HCT116 (cell line): ENCODE data around the gene PEX12. TPM values are rescaled to one million over a fixed set of nuclear protein-coding genes. Genes with fewer than 3 reads are reported as not detected.

Source experiments
- ATAC-seq: fragments of 200-7000 bp; cut with Tn5 transposase; 2 replicates; pipeline ENCODE4 v1.9.1; 2020; ENCODE audit warnings: mild to moderate bottlenecking, moderate library complexity
- BruUV-seq: library from RNA; stranded (reverse); fragments of 400-500 nt; replicated peaks from 2 replicates; lab custom pipeline; 2021; lab: Mats Ljungman, UMichigan
- CTCF ChIA-PET: fragments of 300-600 bp; sonication (Branson Sonifier 250); formaldehyde crosslinking; loops from one replicate; lab custom pipeline; 2021; ENCODE audit warnings: antibody characterized with exemption; lab: Charles Lee
- POLR2A ChIA-PET: fragments of 300-600, 350-600 bp; sonication (Branson Sonifier 250); formaldehyde crosslinking; loops from one replicate; lab custom pipeline; 2021; ENCODE audit warnings: antibody characterized with exemption; lab: Charles Lee
- RAD21 ChIA-PET, 2 experiments: fragments of 300-600 bp; sonication (Branson Sonifier 250); formaldehyde crosslinking; loops; one replicate each; lab custom pipeline; 2023; ENCODE audit warnings: low total read pairs in 2 of 2; ENCODE audit not compliant: uncharacterized antibody in 2 of 2, unreplicated experiment in 2 of 2, low non-redundant PET in 1 of 2; lab: Charles Lee
- DNase-seq: peaks from one replicate; pipeline ENCODE4 v3.0.0-alpha.2; 2010; ENCODE audit warnings: low read depth, low spot score
- H2AFZ ChIP-seq: fragments of 200-600 bp; shearing (Covaris generic), sonication (generic); 2 replicates; pipeline ENCODE4 v1.6.1; 2017; ENCODE audit warnings: low read depth, mixed run types, mixed read lengths, antibody characterized with exemption, low read length; ENCODE audit not compliant: poor library complexity, severe bottlenecking
- H3K27ac ChIP-seq: 2 replicates; pipeline ENCODE4 v1.5.1; 2012; ENCODE audit warnings: low read depth, low read length
- H3K27me3 ChIP-seq: fragments of 200-600 bp; sonication (generic); 2 replicates; pipeline ENCODE4 v1.6.1; 2016; ENCODE audit warnings: mixed run types, low read length, mixed read lengths; ENCODE audit not compliant: insufficient read depth
- H3K36me3 ChIP-seq, 2 experiments: fragments of 200-500 bp in 1 of 2; fragments of 200-600 bp in 1 of 2; sonication (Bioruptor generic) in 1 of 2; sonication (generic) in 1 of 2; 2 replicates each; pipeline versions ENCODE4 v1.5.1 to v1.6.1; 2014 to 2016; ENCODE audit warnings: low read length in 2 of 2, inconsistent platforms in 1 of 2, mixed read lengths in 1 of 2, mixed run types in 1 of 2; ENCODE audit not compliant: insufficient read depth in 2 of 2, control insufficient read depth in 1 of 2
- H3K4me1 ChIP-seq, 2 experiments: fragments of 200-600 bp in 1 of 2; sonication (generic) in 1 of 2; 2 replicates each; pipeline versions ENCODE4 v1.5.1 to v1.6.1; 2012 to 2017; ENCODE audit warnings: low read length in 2 of 2, inconsistent platforms in 1 of 2, mild to moderate bottlenecking in 1 of 2, mixed read lengths in 1 of 2, mixed run types in 1 of 2, moderate library complexity in 1 of 2; ENCODE audit not compliant: insufficient read depth in 2 of 2, control insufficient read depth in 1 of 2
- H3K4me2 ChIP-seq: fragments of 200-600 bp; sonication (generic); 2 replicates; pipeline ENCODE4 v1.6.1; 2017; ENCODE audit warnings: mixed run types, low read length, mixed read lengths
- H3K4me3 ChIP-seq, 2 experiments: fragments of 200-600 bp in 1 of 2; sonication (generic) in 1 of 2; replicated peaks in 1 of 2; 2 replicates each; pipeline ENCODE4 v1.5.1; 2011 to 2016; ENCODE audit warnings: low read length in 2 of 2, control low read depth in 1 of 2, low read depth in 1 of 2, mild to moderate bottlenecking in 1 of 2, mixed read lengths in 1 of 2, mixed run types in 1 of 2
- H3K79me2 ChIP-seq: fragments of 200-600 bp; sonication (generic); 2 replicates; pipeline ENCODE4 v1.6.1; 2017; ENCODE audit warnings: mild to moderate bottlenecking, mixed run types, low read length, moderate library complexity, mixed read lengths; ENCODE audit not compliant: insufficient read depth
- H3K9ac ChIP-seq: fragments of 200-600 bp; sonication (generic); 2 replicates; pipeline ENCODE4 v1.6.1; 2016; ENCODE audit warnings: low read length, mixed read lengths
- H3K9me2 ChIP-seq: fragments of 200-600 bp; sonication (generic), shearing (Covaris generic); 2 replicates; pipeline ENCODE4 v1.6.1; 2017; ENCODE audit warnings: mixed run types, mild to moderate bottlenecking, moderate library complexity; ENCODE audit not compliant: insufficient read depth
- H3K9me3 ChIP-seq, 2 experiments: fragments of 200-500 bp in 1 of 2; fragments of 200-600 bp in 1 of 2; sonication (Bioruptor generic) in 1 of 2; sonication (generic) in 1 of 2; 2 replicates each; pipeline ENCODE4 v1.6.1; 2014 to 2017; ENCODE audit warnings: low read length in 2 of 2, mixed read lengths in 2 of 2, inconsistent platforms in 1 of 2, low read depth in 1 of 2, mild to moderate bottlenecking in 1 of 2, mixed run types in 1 of 2, moderate library complexity in 1 of 2; ENCODE audit not compliant: control insufficient read depth in 1 of 2, insufficient read depth in 1 of 2
- H4K20me1 ChIP-seq: fragments of 200-600 bp; sonication (generic), shearing (Covaris generic); 2 replicates; pipeline ENCODE4 v1.6.1; 2017; ENCODE audit warnings: mixed run types, mild to moderate bottlenecking, moderate library complexity; ENCODE audit not compliant: insufficient read depth
- ATF3 ChIP-seq: IDR thresholded peaks from 2 replicates; pipeline ENCODE4 v1.6.1; 2012
- ELF1 ChIP-seq: IDR thresholded peaks from 2 replicates; pipeline ENCODE4 v1.6.1; 2012; ENCODE audit warnings: low read depth, borderline replicate concordance
- EZH2phosphoT487 ChIP-seq: fragments of 200-600 bp; IDR thresholded peaks from 2 replicates; pipeline ENCODE4 v1.6.1; 2018; ENCODE audit warnings: antibody characterized with exemption, borderline replicate concordance
- RAD21 ChIP-seq: IDR thresholded peaks from 2 replicates; pipeline ENCODE4 v1.6.1; 2012; ENCODE audit warnings: low read depth, mild to moderate bottlenecking
- REST ChIP-seq: IDR thresholded peaks from 2 replicates; pipeline ENCODE4 v1.6.1; 2012; ENCODE audit warnings: low read depth
- SIN3A ChIP-seq: IDR thresholded peaks from 2 replicates; pipeline ENCODE4 v1.6.1; 2012; ENCODE audit warnings: low read depth
- SRF ChIP-seq: IDR thresholded peaks from 2 replicates; pipeline ENCODE4 v1.6.1; 2012; ENCODE audit warnings: low read depth
- TCF7L2 ChIP-seq: IDR thresholded peaks from 2 replicates; pipeline ENCODE4 v1.7.0; 2011; ENCODE audit warnings: borderline replicate concordance, inconsistent platforms; ENCODE audit not compliant: insufficient read depth, insufficient read length; ENCODE audit errors: extremely low read depth
- ZNF274 ChIP-seq: fragments of 200-500 bp; sonication (Bioruptor generic); IDR thresholded peaks from 2 replicates; pipeline ENCODE4 v1.6.1; 2014; ENCODE audit warnings: mild to moderate bottlenecking, low read depth, low read length, inconsistent platforms
- intact Hi-C: fragments of 100-400 bp; cut with micrococcal nuclease; formaldehyde crosslinking; loops from 2 replicates; pipeline ENCODE4 v1.10.0; 2022
- total RNA-seq: library from RNA; stranded (reverse); gene quantifications from one replicate; pipeline ENCODE4 v1.2.1, GENCODE V29; 2021; ENCODE audit not compliant: unreplicated experiment

Gene PEX12
- total RNA-seq, 1 experiment from 2014 or later = 5.0 TPM

GRCh38 chr17:35559495-35560210, 18.7 kb downstream of the PEX12 start (continued):
- TF ChIP-seq REST (no peak), SIN3A (no peak), ZNF274 (no peak), TCF7L2 (no peak), ATF3 (no peak)

GRCh38 chr17:35557353-35557752, 21.0 kb downstream of the PEX12 start:
- Histone ChIP-seq H3K27me3 (peaks cover 20% of the 10 kb centered on the region), H3K79me2 (no peaks in the 10 kb centered on the region), H3K4me2 (no peak overlapping the region), H3K36me3 (no peaks in the 10 kb centered on the region), H4K20me1 (no peaks in the 10 kb centered on the region)
- ChIA-PET RAD21 (no interaction called here), CTCF (no interaction called here), POLR2A (no interaction called here)
- intact Hi-C loops = no loop called here
- no peak for ATAC-seq
- TF ChIP-seq SRF (no peak), TCF7L2 (no peak), REST (no peak), ELF1 (no peak), RAD21 (no peak), EZH2phosphoT487 (no peak)
- TF ChIP-seq, all 23 proteins: peak for 0
- H3K9me3 ChIP-seq = no peaks in the 10 kb centered on the region
- no TSS peak for BruUV-seq
- no peak overlapping the region for H2AFZ ChIP-seq
- H3K27ac ChIP-seq = no peak overlapping the region
- no peaks in the 10 kb centered on the region for H3K4me1 ChIP-seq
- no peak for DNase-seq
- H3K9ac ChIP-seq = no peak overlapping the region
- no peak overlapping the region for H3K4me3 ChIP-seq
- H3K9me2 ChIP-seq = no peaks in the 10 kb centered on the region
